Measurements from ENCODE around the gene SPTB.

DNA sequence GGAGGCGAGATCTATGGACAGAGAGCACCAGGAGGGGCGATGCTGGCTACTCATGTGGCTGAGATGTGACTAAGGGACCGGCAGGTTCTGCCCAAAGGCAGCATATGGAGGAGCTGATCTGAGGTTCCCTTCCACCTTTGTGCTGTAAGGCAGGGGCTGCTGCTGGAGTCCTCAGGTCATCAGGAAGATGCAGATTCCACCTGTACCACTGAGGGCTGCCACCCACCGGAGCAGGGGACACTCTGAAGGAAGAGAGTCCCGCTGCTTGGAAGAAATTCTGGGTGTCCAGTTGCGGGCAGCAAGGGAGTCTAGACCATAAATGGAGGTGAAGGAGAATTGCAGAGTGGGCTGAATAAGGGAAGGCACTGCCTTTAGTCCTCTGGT is 120.2 kb downstream of the SPTB start:
- TF ChIP-seq, protein P1, sequence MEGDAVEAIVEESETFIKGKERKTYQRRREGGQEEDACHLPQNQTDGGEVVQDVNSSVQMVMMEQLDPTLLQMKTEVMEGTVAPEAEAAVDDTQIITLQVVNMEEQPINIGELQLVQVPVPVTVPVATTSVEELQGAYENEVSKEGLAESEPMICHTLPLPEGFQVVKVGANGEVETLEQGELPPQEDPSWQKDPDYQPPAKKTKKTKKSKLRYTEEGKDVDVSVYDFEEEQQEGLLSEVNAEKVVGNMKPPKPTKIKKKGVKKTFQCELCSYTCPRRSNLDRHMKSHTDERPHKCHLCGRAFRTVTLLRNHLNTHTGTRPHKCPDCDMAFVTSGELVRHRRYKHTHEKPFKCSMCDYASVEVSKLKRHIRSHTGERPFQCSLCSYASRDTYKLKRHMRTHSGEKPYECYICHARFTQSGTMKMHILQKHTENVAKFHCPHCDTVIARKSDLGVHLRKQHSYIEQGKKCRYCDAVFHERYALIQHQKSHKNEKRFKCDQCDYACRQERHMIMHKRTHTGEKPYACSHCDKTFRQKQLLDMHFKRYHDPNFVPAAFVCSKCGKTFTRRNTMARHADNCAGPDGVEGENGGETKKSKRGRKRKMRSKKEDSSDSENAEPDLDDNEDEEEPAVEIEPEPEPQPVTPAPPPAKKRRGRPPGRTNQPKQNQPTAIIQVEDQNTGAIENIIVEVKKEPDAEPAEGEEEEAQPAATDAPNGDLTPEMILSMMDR (conservative IDR thresholded peaks at IDR 0.05; ENCODE audit: low read depth, low read length), result no peak
- no peak for TF ChIP-seq EZH2phosphoT487 (IDR thresholded peaks at IDR 0.05; ENCODE audit: borderline replicate concordance, low read length)

Measured in PC-3 (cell line).